ENCODE data around the gene WDR88.

WDR88 gene

GRCh38 chr19:33201473-33201872 lies 69.6 kb downstream of the WDR88 start:
- H3K4me1 ChIP-seq, result no peaks in the 10 kb centered on the region
- no peaks in the 10 kb centered on the region for H3K9me3 ChIP-seq
- H3K4me3 ChIP-seq (ENCODE audit: low read depth, low read length), result no peak overlapping the region
- H3K27me3 ChIP-seq, result no peaks in the 10 kb centered on the region
- no peak for TF ChIP-seq CTCF (IDR thresholded peaks at IDR 0.05; ENCODE audit: low read depth, low read length)
- no peak for DNase-seq
- peaks cover 51% of the 10 kb centered on the region for H3K36me3 ChIP-seq

GRCh38 chr19:33201886-33202545 lies 70.1 kb downstream of the WDR88 start:
- H3K36me3 ChIP-seq, result peaks cover 50% of the 10 kb centered on the region
- no peaks in the 10 kb centered on the region for H3K4me1 ChIP-seq
- no peaks in the 10 kb centered on the region for H3K27me3 ChIP-seq
- TF ChIP-seq CTCF (IDR thresholded peaks at IDR 0.05; ENCODE audit: low read depth, low read length), result no peak
- no peak overlapping the region for H3K4me3 ChIP-seq (ENCODE audit: low read depth, low read length)
- DNase-seq, result no peak
- no peaks in the 10 kb centered on the region for H3K9me3 ChIP-seq

- Histone ChIP-seq H3K4me1 (no peaks in the 10 kb centered on the region), H3K9me3 (no peaks in the 10 kb centered on the region), H3K36me3 (peaks cover 53% of the 10 kb centered on the region), H3K27me3 (no peaks in the 10 kb centered on the region), H3K4me3 (ENCODE audit: low read depth, low read length) (no peak overlapping the region)
- DNase-seq, result no peak
- no peak for TF ChIP-seq CTCF (IDR thresholded peaks at IDR 0.05; ENCODE audit: low read depth, low read length)
Measured at GRCh38 chr19:33202546-33203507, 70.9 kb downstream of the WDR88 start.

- Histone ChIP-seq H3K4me3 (ENCODE audit: low read depth, low read length) (no peak overlapping the region), H3K36me3 (peaks cover 46% of the 10 kb centered on the region), H3K9me3 (no peaks in the 10 kb centered on the region), H3K4me1 (no peaks in the 10 kb centered on the region), H3K27me3 (no peaks in the 10 kb centered on the region)
- DNase-seq, result no peak
- TF ChIP-seq CTCF (IDR thresholded peaks at IDR 0.05; ENCODE audit: low read depth, low read length), result no peak
Measured at GRCh38 chr19:33203529-33203928, 71.6 kb downstream of the WDR88 start.

- H3K9me3 ChIP-seq, result no peaks in the 10 kb centered on the region
- no peak overlapping the region for H3K4me3 ChIP-seq (ENCODE audit: low read depth, low read length)
- DNase-seq, result no peak
- H3K27me3 ChIP-seq, result no peaks in the 10 kb centered on the region
- TF ChIP-seq CTCF (IDR thresholded peaks at IDR 0.05; ENCODE audit: low read depth, low read length), result no peak
- peaks cover 41% of the 10 kb centered on the region for H3K36me3 ChIP-seq
- no peaks in the 10 kb centered on the region for H3K4me1 ChIP-seq
Measured at GRCh38 chr19:33204136-33204973, 72.4 kb downstream of the WDR88 start.

All from BE2C (cell line).